GM12873 (cell line): ENCODE data around the gene BLOC1S6.

Experiments used
- TF ChIP-seq, protein P1 (sequence below): IDR thresholded peaks from 2 replicates; pipeline ENCODE4 v1.5.1; 2012; ENCODE audit warnings: low read depth, mild to moderate bottlenecking, moderate library complexity, low read length, control low read depth; ENCODE audit not compliant: insufficient read depth; ENCODE audit errors: missing control alignments

Gene BLOC1S6

DNA sequence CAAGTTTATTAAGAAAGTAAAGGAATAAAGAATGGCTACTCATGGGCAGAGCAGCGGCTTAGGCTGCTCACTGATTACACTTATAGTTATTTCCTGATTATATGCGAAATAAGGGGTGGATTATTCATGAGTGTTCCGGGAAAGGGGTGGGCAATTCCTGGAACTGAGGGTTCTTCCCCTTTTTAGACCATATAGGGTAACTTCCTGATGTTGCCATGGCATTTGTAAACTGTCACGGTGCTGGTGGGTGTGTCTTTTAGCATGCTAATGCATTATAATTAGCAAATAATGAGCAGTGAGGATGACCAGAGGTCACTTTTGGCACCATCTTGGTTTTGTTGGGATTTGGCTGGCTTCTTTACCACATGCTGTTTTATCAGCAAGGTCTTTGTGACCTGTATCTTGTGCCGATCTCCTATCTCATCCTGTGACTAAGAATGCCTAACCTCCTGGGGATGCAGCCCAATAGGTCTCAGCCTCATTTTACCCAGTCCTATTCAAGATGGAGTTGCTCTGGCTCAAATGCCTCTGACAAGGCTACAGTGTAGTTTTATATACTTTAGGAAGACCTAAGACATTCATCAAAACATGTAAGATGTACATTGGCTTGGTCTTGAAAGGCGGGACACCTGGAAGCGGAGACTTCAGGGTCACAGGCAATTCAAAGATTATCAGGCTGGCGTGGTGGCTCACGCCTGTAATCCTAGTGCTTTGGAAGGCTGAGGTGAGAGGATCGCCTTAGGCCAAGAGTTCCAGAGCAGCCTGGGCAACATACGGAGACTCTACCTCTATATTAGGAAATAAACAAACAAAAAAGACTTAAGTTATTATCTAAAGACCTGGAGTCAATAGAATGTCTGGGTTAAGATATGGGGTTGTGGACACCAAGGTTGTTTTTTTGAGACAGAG lies 3.2 kb upstream of the BLOC1S6 start:
- TF ChIP-seq, protein P1, sequence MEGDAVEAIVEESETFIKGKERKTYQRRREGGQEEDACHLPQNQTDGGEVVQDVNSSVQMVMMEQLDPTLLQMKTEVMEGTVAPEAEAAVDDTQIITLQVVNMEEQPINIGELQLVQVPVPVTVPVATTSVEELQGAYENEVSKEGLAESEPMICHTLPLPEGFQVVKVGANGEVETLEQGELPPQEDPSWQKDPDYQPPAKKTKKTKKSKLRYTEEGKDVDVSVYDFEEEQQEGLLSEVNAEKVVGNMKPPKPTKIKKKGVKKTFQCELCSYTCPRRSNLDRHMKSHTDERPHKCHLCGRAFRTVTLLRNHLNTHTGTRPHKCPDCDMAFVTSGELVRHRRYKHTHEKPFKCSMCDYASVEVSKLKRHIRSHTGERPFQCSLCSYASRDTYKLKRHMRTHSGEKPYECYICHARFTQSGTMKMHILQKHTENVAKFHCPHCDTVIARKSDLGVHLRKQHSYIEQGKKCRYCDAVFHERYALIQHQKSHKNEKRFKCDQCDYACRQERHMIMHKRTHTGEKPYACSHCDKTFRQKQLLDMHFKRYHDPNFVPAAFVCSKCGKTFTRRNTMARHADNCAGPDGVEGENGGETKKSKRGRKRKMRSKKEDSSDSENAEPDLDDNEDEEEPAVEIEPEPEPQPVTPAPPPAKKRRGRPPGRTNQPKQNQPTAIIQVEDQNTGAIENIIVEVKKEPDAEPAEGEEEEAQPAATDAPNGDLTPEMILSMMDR: no peak

GRCh38 chr15:45585069-45585791 lies 1.9 kb upstream of the BLOC1S6 start:
- TF ChIP-seq, protein P1: no peak

DNA sequence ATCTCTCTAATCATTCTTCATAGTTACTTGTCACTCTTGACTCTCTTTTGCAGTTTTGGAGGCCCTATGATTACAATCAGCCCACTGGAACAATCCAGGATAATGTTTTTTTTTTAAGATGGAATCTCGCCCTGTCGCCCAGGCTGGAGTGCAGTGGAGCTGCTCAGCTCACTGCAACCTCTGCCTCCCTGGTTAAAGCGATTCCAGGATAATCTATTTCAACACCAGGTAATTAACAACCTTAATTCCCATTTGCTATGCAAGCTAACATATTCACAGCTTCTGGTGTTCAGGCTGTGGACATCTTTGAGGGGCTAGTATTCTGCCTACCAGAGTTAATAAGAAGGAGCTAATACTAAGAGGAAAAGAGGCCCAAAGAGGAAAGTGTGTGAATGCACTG lies 1.1 kb upstream of the BLOC1S6 start:
- TF ChIP-seq, protein P1: no peak

- TF ChIP-seq, protein P1: no peak
These were observed 531 bp upstream of the BLOC1S6 start for GRCh38 chr15:45586601-45587094.

DNA sequence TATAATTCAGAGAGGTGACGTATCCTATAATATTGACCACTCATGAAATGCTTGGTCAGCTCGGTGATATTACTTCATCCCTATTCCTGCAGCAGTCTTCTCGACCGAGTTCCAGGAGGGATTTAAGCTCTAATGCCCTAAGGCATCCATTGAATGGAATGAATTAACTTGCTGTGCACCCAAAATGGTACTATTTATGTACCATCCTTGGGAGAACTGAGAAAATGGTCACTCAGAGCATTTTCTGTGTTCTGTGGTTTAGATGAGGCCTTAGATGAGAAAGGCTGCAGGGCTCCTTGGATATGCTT lies 638 bp downstream of the BLOC1S6 start:
- TF ChIP-seq, protein P1: no peak

- TF ChIP-seq, protein P1: no peak
These were observed 1.2 kb downstream of the BLOC1S6 start for GRCh38 chr15:45588219-45588875.

DNA sequence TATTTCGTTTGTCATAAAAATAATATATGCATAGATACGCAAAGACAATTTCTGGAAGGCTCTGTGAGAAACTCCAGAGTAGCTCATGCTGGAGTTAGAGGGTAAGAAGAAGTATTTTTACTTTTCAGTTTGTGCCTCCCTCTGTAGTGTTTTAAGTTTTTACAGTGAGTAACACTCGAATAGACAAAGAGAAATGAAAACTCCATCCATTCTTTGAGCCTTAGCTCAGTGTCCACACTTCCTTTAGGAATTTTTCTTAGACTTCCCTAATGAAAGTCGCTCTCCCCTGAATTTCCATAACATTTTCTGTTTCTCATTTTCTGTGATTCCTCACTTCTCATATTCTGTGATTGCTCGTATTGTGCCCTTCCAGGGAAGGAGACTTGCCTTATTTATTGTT lies 2.1 kb downstream of the BLOC1S6 start:
- TF ChIP-seq, protein P1: no peak
